Measurements from ENCODE around the gene C2. TPM values are rescaled to one million over a fixed set of nuclear protein-coding genes. Genes with fewer than 3 reads are reported as not detected.

C2 gene
- total RNA-seq, 1 experiment from 2014 or later = 1.3 TPM

GRCh38 chr6:31969712-31970603, 42.4 kb downstream of the C2 start:
- no peak for TF ChIP-seq PREB (CRISPR knock-in tag; IDR thresholded peaks at IDR 0.05; ENCODE audit: borderline replicate concordance)
- no peak for TF ChIP-seq USF2 (CRISPR knock-in tag; IDR thresholded peaks at IDR 0.05)
- no peak for TF ChIP-seq CTCF (IDR thresholded peaks at IDR 0.05)
- no peak for TF ChIP-seq IRF2 (CRISPR knock-in tag; IDR thresholded peaks at IDR 0.05; ENCODE audit: borderline replicate concordance, low read depth)
- DNase-seq (ENCODE audit: low spot score) = no peak
- Mint-ChIP-seq H3K4me3 (peak overlapping the region; percentile 34), H3K4me1 (peaks cover 12% of the 10 kb centered on the region), H3K27me3 (ENCODE audit: low read depth) (no peaks in the 10 kb centered on the region), H3K9me3 (peaks cover 4% of the 10 kb centered on the region; the same call in 1 of the 2 replicates), H3K36me3 (peaks cover 42% of the 10 kb centered on the region), H3K27ac (peak overlapping the region; percentile 36; the same call in 1 of the 2 replicates)
- ChIA-PET POLR2A (interaction anchor here (2.5 kb wide), 1 partner anchor 11 kb away, joined by 13 read pairs; the partner anchor contains the start of genes NELFE and SKIC2), CTCF (no interaction called here)
- ATAC-seq = no peak

- POLR2A ChIA-PET = interaction anchor here (2.5 kb wide), 1 partner anchor 12 kb away, joined by 13 read pairs; the partner anchor contains the start of genes NELFE and SKIC2
- peaks cover 46% of the 10 kb centered on the region for H3K36me3 Mint-ChIP-seq
- CTCF ChIA-PET = no interaction called here
- ATAC-seq = no peak
- peak overlapping the region; percentile 84 for H3K4me3 Mint-ChIP-seq
- no peaks in the 10 kb centered on the region for H3K27me3 Mint-ChIP-seq (ENCODE audit: low read depth)
- H3K9me3 Mint-ChIP-seq = peaks cover 7% of the 10 kb centered on the region
- peaks cover 12% of the 10 kb centered on the region for H3K4me1 Mint-ChIP-seq
- peak overlapping the region; percentile 99; the same call in 1 of the 2 replicates for H3K27ac Mint-ChIP-seq
- no peak for TF ChIP-seq E2F5 (CRISPR knock-in tag; IDR thresholded peaks at IDR 0.05)
- TF ChIP-seq MXD4 (CRISPR knock-in tag; IDR thresholded peaks at IDR 0.05; ENCODE audit: borderline replicate concordance) = no peak
- TF ChIP-seq ETV6 (CRISPR knock-in tag; IDR thresholded peaks at IDR 0.05) = no peak
- no peak for TF ChIP-seq ATF2 (CRISPR knock-in tag; IDR thresholded peaks at IDR 0.05; ENCODE audit: borderline replicate concordance, low read depth)
- no peak for TF ChIP-seq TCF7 (CRISPR knock-in tag; IDR thresholded peaks at IDR 0.05; ENCODE audit: low read depth)
- no peak for TF ChIP-seq CBFB (CRISPR knock-in tag; IDR thresholded peaks at IDR 0.05; ENCODE audit: low read depth)
- no peak for TF ChIP-seq AR (CRISPR knock-in tag; IDR thresholded peaks at IDR 0.05)
- TF ChIP-seq E2F4 (CRISPR knock-in tag; IDR thresholded peaks at IDR 0.05; ENCODE audit: borderline replicate concordance, low read depth) = no peak
- TF ChIP-seq IRF1 (CRISPR knock-in tag; IDR thresholded peaks at IDR 0.05) = no peak
- no peak for DNase-seq (ENCODE audit: low spot score)
These were observed 43.2 kb downstream of the C2 start for GRCh38 chr6:31970604-31971271.
